ENCODE measurements around the gene TRPM7. TPM values are rescaled to one million over a fixed set of nuclear protein-coding genes. Genes with fewer than 3 reads are reported as not detected.
"Not testable (repeated sequence)": the region's sequence is repeated elsewhere in the genome, so short reads cannot be mapped to it uniquely, and the experiment has no call there.

TRPM7 gene
- total RNA-seq, 1 donor from 2014 or later, result 59.2 TPM

GRCh38 chr15:50624616-50625168 is 61.9 kb downstream of the TRPM7 start:
- FAIRE-seq, result no peak

GRCh38 chr15:50622361-50622943 is 64.1 kb downstream of the TRPM7 start:
- H3K27me3 ChIP-seq (ENCODE audit: control insufficient read depth, insufficient read depth, low read length); H3K4me3 ChIP-seq (ENCODE audit: low read depth, low read length); FAIRE-seq; H3K36me3 ChIP-seq (ENCODE audit: control insufficient read depth, insufficient read depth, low read length): not testable (repeated sequence)
- TF ChIP-seq CTCF (IDR thresholded peaks at IDR 0.05; ENCODE audit: insufficient read depth, low read length, severe bottlenecking), result peak; percentile 10
- peak; percentile 32 for DNase-seq (ENCODE audit: low read depth)

More at GRCh38 chr15:50624616-50625168, 61.9 kb downstream of the TRPM7 start:
- TF ChIP-seq CTCF (IDR thresholded peaks at IDR 0.05; ENCODE audit: insufficient read depth, low read length, severe bottlenecking), result no peak
- Histone ChIP-seq H3K27me3 (ENCODE audit: control insufficient read depth, insufficient read depth, low read length) (no peaks in the 10 kb centered on the region), H3K36me3 (ENCODE audit: control insufficient read depth, insufficient read depth, low read length) (peaks cover 5% of the 10 kb centered on the region), H3K4me3 (ENCODE audit: low read depth, low read length) (no peak overlapping the region)
- DNase-seq (ENCODE audit: low read depth), result no peak

GRCh38 chr15:50616960-50617359 is 69.6 kb downstream of the TRPM7 start:
- not testable (repeated sequence) for H3K36me3 ChIP-seq (ENCODE audit: control insufficient read depth, insufficient read depth, low read length); H3K27me3 ChIP-seq (ENCODE audit: control insufficient read depth, insufficient read depth, low read length); FAIRE-seq; DNase-seq (ENCODE audit: low read depth); H3K4me3 ChIP-seq (ENCODE audit: low read depth, low read length)

GRCh38 chr15:50616554-50616953 is 70.0 kb downstream of the TRPM7 start:
- FAIRE-seq; H3K36me3 ChIP-seq (ENCODE audit: control insufficient read depth, insufficient read depth, low read length); H3K27me3 ChIP-seq (ENCODE audit: control insufficient read depth, insufficient read depth, low read length); DNase-seq (ENCODE audit: low read depth); H3K4me3 ChIP-seq (ENCODE audit: low read depth, low read length): not testable (repeated sequence)

GRCh38 chr15:50613600-50613999 is 73.0 kb downstream of the TRPM7 start:
- peaks cover 3% of the 10 kb centered on the region for H3K36me3 ChIP-seq (ENCODE audit: control insufficient read depth, insufficient read depth, low read length)
- DNase-seq (ENCODE audit: low read depth) (no peak), FAIRE-seq (no peak)
- H3K4me3 ChIP-seq (ENCODE audit: low read depth, low read length), result no peak overlapping the region
- TF ChIP-seq CTCF (IDR thresholded peaks at IDR 0.05; ENCODE audit: insufficient read depth, low read length, severe bottlenecking), result no peak
- H3K27me3 ChIP-seq (ENCODE audit: control insufficient read depth, insufficient read depth, low read length), result no peaks in the 10 kb centered on the region

GRCh38 chr15:50607129-50607528 is 79.5 kb downstream of the TRPM7 start:
- DNase-seq (ENCODE audit: low read depth) (no peak), FAIRE-seq (no peak)
- peaks cover 2% of the 10 kb centered on the region for H3K36me3 ChIP-seq (ENCODE audit: control insufficient read depth, insufficient read depth, low read length)
- H3K27me3 ChIP-seq (ENCODE audit: control insufficient read depth, insufficient read depth, low read length), result no peaks in the 10 kb centered on the region
- no peak for TF ChIP-seq CTCF (IDR thresholded peaks at IDR 0.05; ENCODE audit: insufficient read depth, low read length, severe bottlenecking)
- H3K4me3 ChIP-seq (ENCODE audit: low read depth, low read length), result no peak overlapping the region

- FAIRE-seq, result no peak
- Histone ChIP-seq H3K27me3 (ENCODE audit: control insufficient read depth, insufficient read depth, low read length) (no peaks in the 10 kb centered on the region), H3K4me3 (ENCODE audit: low read depth, low read length) (no peak overlapping the region), H3K36me3 (ENCODE audit: control insufficient read depth, insufficient read depth, low read length) (peaks cover 1% of the 10 kb centered on the region)
- no peak for DNase-seq (ENCODE audit: low read depth)
- no peak for TF ChIP-seq CTCF (IDR thresholded peaks at IDR 0.05; ENCODE audit: insufficient read depth, low read length, severe bottlenecking)
Measured at GRCh38 chr15:50605462-50605861, 81.1 kb downstream of the TRPM7 start.

- not testable (repeated sequence) for H3K27me3 ChIP-seq (ENCODE audit: control insufficient read depth, insufficient read depth, low read length); FAIRE-seq
Measured at GRCh38 chr15:50602028-50602427, 84.6 kb downstream of the TRPM7 start.

More at GRCh38 chr15:50602028-50602427, 84.6 kb downstream of the TRPM7 start:
- H3K36me3 ChIP-seq (ENCODE audit: control insufficient read depth, insufficient read depth, low read length); H3K4me3 ChIP-seq (ENCODE audit: low read depth, low read length); DNase-seq (ENCODE audit: low read depth): not testable (repeated sequence)
